GM19193 (cell line): Measurements from ENCODE around the gene TGFB1.
A peak's percentile ranks its signal among the peaks of the same experiment; 100 is the strongest.

Source experiments
- POLR2A ChIP-seq: IDR thresholded peaks from 4 replicates; pipeline ENCODE4 v1.6.1; 2011; ENCODE audit not compliant: insufficient read depth, insufficient read length; ENCODE audit errors: extremely low read depth

Gene TGFB1

GRCh38 chr19:41321600-41322270, 32.0 kb downstream of the TGFB1 start:
- TF ChIP-seq POLR2A: no peak

- TF ChIP-seq POLR2A: peak; percentile 22
Observed at GRCh38 chr19:41321204-41321599, 32.5 kb downstream of the TGFB1 start.

GRCh38 chr19:41320568-41320967, 33.2 kb downstream of the TGFB1 start:
- TF ChIP-seq POLR2A: no peak

- TF ChIP-seq POLR2A: peak; percentile 17
Observed at GRCh38 chr19:41320185-41320518, 33.6 kb downstream of the TGFB1 start.

GRCh38 chr19:41319500-41320184, 34.1 kb downstream of the TGFB1 start:
- TF ChIP-seq POLR2A: no peak

- no peak for TF ChIP-seq POLR2A
Observed at GRCh38 chr19:41318696-41319499, 34.8 kb downstream of the TGFB1 start.

GRCh38 chr19:41316306-41316920, 37.3 kb downstream of the TGFB1 start:
- no peak for TF ChIP-seq POLR2A

- TF ChIP-seq POLR2A: no peak
Observed at GRCh38 chr19:41311613-41312012, 42.1 kb downstream of the TGFB1 start.

- no peak for TF ChIP-seq POLR2A
Observed at GRCh38 chr19:41311072-41311471, 42.6 kb downstream of the TGFB1 start.

GRCh38 chr19:41310033-41310831, 43.5 kb downstream of the TGFB1 start, which contains the start of gene CCDC97:
Gene CCDC97, plus strand, starts transcription at chr19:41310172. Its CDS starts 139 bp downstream, at chr19:41310311.
- TF ChIP-seq POLR2A: peak; percentile 90

GRCh38 chr19:41309180-41310032, 44.3 kb downstream of the TGFB1 start:
- no peak for TF ChIP-seq POLR2A

- TF ChIP-seq POLR2A: peak; percentile 8
Observed at GRCh38 chr19:41308450-41309179, 45.1 kb downstream of the TGFB1 start.

GRCh38 chr19:41307954-41308449, 45.7 kb downstream of the TGFB1 start:
- TF ChIP-seq POLR2A: peak; percentile 7
